Activated CD4-positive, alpha-beta T cell treated with anti-CD3 and anti-CD28 coated beads, Interleukin-2, amount 50 U/mL, for 4 hours (primary cell): Measurements from ENCODE around the gene CDT1.
"Not testable (repeated sequence)": the region's sequence is repeated elsewhere in the genome, so short reads cannot be mapped to it uniquely, and the experiment has no call there.

Source experiments
- DNase-seq, 2 experiments: peaks; one replicate each; pipeline ENCODE4 v3.0.0-alpha.2; 2020

CDT1 gene

DNA sequence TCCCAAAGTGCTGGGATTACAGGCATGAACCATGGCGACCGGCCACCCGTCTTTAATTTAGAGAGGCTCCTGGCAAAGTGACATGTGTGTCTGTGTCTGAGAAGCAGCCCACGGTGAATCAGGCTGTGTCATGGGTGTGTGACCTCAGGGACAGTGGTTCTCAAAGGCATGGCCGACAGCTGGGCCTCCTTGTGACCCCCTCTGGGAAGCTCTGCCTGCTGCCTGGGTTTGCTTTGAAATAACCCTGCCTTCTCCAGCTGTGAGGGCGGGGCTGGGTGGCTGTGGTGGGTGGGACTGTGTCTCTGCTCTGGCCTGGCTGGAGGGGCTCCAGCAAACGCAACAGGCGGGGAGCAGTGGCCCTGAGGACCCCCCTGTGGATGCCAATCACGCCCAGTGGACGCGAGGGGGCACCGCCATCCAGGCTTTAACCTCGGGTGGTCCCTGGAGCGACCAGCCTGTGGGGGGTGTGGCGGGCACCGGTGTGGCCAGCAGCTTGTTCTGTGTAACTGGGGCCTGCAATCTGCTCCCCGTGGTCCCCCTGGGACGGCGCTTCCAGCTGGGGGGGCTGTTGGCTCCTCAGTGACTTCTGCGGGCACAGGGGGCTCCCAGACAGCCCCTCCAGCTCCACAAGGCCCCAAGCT is 16.9 kb downstream of the CDT1 start:
- no peak for DNase-seq

GRCh38 chr16:88821168-88821850 is 17.7 kb downstream of the CDT1 start:
- no peak for DNase-seq

DNA sequence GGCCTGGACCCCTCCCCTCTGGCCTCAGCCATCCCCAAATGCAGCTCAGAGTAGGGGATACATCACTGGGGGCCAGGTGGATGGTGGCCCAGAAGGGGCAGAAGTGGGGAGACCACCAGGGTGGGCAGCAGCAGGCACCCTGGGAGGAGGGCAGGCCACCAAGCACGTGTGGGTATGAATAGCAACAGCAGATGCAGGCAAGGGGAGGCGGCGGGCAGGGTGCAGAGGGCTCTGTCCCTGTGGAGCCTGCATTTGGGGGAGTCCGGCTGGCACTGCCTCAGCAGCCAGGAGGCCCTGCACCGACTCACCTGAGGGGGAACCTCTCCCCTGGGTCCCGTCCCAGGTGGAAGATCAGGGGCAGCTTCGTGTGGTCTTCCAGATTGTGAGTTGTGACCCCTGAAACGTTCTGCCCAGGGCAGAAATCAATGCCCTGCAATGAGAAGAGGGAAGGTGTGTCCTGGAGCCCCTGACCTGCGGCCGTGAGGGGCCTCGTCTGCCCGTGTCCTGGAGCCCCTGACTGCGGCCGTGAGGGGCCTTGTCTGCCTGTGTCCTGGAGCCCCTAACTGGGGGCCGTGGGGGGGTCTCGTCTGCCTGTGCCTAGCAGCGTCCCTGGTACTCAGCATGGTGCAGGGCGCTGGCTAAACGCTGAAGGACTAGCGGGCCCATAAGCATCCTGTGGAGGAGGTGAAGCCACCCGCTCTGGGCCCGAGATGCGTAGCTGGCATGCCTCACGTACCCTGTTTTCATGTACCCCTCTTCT is 18.9 kb downstream of the CDT1 start:
- DNase-seq = no peak

DNA sequence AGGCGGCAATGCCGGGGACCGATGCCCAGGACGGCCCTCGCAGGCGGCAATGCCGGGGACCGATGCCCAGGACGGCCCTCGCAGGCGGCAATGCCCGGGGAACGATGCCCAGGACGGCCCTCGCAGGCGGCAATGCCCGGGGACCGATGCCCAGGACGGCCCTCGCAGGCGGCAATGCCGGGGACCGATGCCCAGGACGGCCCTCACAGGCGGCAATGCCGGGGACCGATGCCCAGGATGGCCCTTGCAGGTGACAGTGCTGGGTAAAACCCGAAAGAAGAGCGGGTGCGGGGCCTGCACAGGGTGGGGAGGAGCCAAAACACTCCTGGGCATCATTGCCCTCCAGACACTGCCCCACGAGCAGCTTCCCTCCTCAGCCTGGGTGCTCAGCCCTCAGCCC is 20.1 kb downstream of the CDT1 start:
- not testable (repeated sequence) for DNase-seq

DNA sequence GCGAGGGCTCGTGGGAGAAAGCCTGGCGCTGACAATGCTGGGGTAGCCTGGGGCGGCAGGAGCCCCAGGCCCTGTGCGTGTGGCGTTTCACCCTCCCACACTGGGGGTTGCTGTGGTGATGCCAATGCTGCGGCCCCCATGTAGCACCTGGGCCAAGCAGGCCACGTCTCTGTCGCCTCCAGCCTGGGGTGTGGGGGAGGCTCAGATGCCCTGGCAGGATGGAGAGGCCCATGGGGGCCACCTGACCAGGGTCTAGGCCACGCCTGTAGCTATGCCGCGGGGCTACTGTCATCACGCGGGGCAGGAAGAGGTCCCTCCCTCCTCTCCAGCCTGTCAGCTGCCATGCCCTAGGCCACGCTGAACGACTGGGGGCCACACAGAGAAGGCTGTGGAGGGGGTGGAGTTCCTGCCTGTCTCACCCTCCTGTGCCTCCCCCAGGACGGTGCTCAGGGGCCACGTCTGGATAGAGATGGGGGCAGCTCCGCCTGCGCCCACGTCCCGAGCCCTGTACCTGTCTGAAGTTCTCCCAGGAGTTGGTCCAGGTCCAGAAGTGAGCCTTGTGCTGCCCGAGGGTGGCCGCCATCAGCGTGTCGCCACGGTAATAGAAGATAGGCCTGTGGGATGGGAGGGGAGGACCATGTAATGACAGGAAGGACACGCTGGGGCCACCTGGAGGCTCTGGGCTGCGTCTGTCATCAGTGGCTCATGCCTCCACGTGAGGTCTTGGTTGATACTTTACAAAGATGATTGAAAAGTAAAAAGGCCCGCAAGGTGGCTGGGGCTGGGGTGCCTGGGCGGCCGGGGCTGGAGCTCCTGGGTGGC is 20.9 kb downstream of the CDT1 start:
- DNase-seq = no peak

DNA sequence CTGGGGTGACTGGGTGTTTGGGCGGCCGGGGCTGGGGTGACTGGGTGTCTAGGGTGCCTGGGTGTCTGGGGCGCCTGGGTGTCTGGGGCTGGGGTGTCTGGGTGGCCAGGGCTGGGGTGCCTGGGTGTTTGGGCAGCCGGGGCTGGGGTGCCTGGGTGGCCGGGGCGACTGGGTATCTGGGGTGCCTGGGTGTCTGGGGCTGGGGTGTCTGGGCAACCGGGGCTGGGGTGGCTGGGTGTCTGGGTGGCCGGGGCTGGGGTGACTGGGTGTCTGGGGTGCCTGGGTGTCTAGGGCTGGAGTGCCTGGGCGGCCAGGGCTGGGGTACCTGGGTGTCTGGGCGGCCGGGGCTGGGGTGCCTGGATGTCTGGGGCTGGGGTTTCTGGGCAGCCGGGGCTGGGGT is 21.6 kb downstream of the CDT1 start:
- no peak for DNase-seq

- DNase-seq = no peak
Observed at GRCh38 chr16:88826070-88826840, 22.7 kb downstream of the CDT1 start.

GRCh38 chr16:88827727-88828126 is 24.1 kb downstream of the CDT1 start:
- no peak for DNase-seq

- DNase-seq = no peak
Observed at GRCh38 chr16:88828711-88829110, 25.1 kb downstream of the CDT1 start.

DNA sequence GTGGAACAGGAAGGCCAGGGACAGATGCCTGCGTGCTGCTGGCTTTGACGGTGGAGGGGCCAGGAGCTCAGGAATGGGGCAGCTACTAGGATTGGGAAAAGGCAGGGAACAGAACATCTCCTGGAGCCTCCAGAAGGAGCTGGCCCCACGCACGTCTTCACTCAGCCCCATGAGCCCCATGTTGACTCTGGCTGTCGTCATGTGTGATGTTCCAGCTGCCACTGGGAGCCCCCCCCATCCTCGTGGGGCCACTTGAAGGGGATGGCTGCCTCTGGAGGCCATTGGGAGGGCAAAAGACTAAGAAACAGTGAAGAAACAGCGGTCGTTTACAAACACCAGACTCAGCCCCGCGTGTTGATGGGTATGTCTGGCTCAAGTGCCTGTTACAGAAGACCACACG is 26.7 kb downstream of the CDT1 start:
- no peak for DNase-seq

DNA sequence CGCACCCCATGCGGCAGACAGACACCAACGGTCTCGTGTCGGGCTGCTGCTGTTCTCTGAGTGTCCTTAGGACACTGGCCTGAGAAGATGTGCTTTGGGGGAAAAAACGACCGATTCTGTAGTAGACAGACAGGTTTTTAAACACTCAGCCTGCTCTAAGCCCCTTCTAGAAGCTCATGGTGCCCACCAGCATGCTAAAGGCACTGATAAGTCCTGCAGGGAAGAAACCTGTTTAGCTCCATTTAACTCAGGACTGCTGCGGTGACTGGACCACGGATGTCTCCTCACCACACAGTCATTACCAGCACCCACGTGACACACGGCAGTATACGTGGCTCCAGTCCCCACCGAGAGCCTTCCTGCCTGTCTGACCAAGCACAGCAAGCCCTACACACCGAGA is 27.2 kb downstream of the CDT1 start:
- no peak for DNase-seq

GRCh38 chr16:88831838-88832237 is 28.2 kb downstream of the CDT1 start:
- no peak for DNase-seq

DNA sequence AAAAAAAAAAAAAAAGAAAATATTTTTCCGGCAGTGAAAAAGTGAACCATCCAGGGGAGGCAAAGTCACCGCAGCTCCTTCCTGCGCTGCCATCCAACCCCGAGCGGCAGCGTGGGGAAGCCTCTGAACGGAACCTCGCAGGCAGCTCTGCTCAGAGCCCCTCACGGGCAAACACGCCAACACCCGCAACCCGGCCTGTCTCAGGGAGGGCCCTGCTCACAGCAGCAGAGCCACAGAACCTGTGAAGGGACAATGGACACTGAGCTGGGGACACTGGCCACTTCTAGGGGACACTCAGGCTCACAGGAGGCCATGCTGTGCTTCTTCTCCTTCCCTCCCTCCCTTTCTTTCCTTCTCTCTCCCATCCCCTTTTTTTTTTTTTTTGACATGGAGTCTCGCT is 29.5 kb downstream of the CDT1 start:
- DNase-seq = no peak

- DNase-seq = no peak
Observed at GRCh38 chr16:88834670-88835069, 31.1 kb downstream of the CDT1 start.

DNA sequence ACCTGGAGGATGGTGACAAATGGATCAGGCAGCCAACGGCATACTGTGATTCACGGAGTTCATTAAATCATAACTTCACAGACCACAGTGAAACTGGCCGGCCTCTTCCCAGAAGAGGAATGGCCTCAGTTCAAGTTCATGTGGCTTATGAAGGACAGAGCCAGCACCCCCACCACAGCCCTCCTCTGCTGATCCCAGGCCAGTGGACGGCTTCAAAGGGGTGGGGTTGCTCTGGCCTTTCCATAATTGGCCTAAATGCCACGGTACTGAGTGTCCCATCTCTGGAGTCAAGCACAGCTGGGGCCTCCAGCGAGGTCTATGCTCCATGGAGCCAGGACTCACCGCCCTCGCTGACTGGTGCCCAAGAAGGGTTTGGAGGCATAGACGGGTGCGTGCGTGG is 31.8 kb downstream of the CDT1 start:
- DNase-seq = no peak

DNA sequence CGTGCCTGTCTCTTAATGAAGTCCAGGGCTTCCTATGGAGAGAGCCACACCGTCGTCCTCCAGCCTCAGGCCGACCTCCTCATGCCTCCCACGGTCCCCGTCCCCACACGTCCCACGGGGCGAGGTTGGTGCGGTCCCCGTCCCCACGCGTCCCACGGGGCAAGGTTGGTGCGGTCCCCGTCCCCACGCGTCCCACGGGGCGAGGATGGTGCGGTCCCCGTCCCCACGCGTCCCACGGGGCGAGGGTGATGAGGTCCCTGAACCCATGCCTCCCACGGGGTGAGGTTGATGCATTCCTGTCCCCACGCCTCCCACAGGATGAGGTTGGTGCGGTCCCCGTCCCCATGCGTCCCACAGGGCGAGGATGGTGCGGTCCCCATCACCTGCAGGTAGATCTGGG is 32.2 kb downstream of the CDT1 start:
- DNase-seq = no peak

- no peak for DNase-seq
Observed at GRCh38 chr16:88836791-88837190, 33.2 kb downstream of the CDT1 start.

GRCh38 chr16:88837806-88838205 is 34.2 kb downstream of the CDT1 start:
- DNase-seq = no peak

DNA sequence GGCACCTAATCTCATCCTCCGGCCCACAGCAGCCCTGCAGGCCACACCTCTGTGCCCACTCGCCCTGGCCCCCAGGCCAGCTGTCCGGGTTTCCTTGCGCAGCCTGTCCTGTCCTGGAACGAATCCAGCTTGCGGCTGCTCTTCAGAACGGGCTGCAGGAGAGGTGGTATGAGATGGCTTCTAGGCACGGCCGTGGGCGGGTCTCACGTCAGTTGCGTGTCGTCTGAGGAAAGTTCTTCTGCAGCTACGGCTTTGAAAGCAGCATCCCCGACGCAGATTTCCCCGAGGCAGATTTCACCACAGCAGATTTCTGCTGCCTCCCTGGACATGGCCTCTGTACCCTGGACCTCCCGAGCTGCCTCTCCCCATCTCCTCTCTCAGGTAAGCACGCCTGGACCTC is 35.0 kb downstream of the CDT1 start:
- DNase-seq = no peak

DNA sequence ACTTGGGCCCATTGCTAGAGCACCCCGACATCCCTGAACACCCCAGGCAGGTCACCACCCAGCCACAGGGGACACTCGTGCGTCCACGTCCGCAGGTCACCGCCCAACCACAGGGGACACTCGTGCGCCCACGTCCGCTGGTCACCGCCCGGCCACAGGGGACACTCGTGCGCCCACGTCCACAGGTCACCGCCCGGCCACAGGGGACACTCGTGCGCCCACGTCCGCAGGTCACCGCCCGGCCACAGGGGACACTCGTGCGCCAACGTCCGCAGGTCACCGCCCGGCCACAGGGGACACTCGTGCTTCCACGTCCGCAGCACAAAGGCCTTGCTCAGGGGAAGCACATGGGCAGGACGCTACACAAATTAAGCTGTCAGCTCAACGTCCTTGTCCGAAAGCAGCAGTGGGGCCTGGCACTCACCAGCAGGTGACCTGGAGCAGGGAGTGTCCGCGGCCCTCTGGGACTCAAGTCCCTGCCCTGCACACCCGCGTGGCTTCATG is 35.5 kb downstream of the CDT1 start:
- DNase-seq = no peak

GRCh38 chr16:88839745-88840599 is 36.4 kb downstream of the CDT1 start:
- DNase-seq = no peak
